Measurements from ENCODE around the gene MAD1L1. TPM values are rescaled to one million over a fixed set of nuclear protein-coding genes. Genes with fewer than 3 reads are reported as not detected.

MAD1L1 gene
- total RNA-seq, 2 experiments from 2014 or later: 58.3 to 65.3 TPM

DNA sequence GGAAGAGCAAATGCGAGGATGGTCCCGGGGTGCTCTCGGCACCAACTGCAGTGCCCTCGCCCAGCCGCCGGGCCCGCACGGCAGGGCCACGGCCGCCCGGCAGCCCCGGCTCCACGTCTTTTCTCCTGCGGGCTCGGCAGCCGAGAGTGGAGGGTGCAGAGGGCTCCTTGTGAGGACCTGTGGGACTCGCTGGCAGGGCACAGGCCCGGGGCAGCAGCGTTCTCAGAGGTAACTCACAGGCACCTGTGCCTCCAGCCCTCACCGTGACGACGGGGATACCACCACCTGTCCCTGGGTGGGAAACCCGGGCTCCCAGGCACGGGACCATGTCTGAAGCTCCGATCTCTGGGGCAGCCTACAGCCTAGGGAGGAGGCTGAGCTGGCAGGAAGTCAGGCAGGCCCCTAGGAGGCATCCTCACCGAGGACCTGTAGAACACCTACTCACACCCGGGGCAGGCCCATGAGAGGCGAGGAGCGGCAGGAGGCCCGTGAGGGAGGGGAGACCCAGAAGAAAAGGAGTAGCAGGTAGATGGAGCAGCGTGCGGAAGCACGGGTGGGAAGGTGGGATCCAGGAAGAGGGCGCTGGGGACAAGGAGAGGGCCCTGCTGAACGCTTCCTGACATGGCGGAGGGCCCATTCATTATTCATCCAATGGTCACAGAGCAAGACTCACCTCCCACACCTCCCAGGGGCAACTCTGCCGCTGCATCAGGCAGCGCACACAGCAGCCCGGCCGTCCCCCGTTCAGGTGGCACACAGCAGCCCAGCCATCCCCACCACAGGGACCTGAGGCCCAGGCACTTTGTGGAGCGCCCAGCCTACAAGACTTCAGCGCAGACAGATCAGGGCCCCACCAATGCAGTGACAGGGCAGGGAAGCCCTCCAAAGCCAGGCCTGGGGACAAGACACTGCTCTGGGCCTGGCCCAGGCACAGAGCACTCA lies 244.9 kb downstream of the MAD1L1 start:
- intact Hi-C loops (cut with micrococcal nuclease; ENCODE audit: unreplicated experiment): no loop called here
- Histone ChIP-seq H3K36me3 (ENCODE audit: insufficient read depth, low read length) (no peaks in the 10 kb centered on the region), H3K27ac (ENCODE audit: low read depth, low read length, poor library complexity, severe bottlenecking) (no peak overlapping the region), H4K20me1 (ENCODE audit: insufficient read depth, low read length) (no peaks in the 10 kb centered on the region), H3K4me2 (ENCODE audit: low read length) (no peak overlapping the region), H3K9me2 (ENCODE audit: insufficient read depth, low read length) (no peaks in the 10 kb centered on the region), H2AFZ (ENCODE audit: low read length) (no peak overlapping the region), H3K4me3 (ENCODE audit: low read depth, low read length, poor library complexity, severe bottlenecking) (no peak overlapping the region), H3K9me3 (ENCODE audit: low read length) (no peaks in the 10 kb centered on the region), H3K79me2 (ENCODE audit: insufficient read depth, low read depth, low read length) (no peaks in the 10 kb centered on the region), H3K4me1 (ENCODE audit: insufficient read depth, low read length, poor library complexity, severe bottlenecking) (no peaks in the 10 kb centered on the region)
- ChIA-PET POLR2A (no interaction called here), CTCF (ENCODE audit: unreplicated experiment) (no interaction called here)
- no TSS peak for BruUV-seq (replicated peaks)
- no peak for DNase-seq (ENCODE audit: low spot score)
- no peak for TF ChIP-seq EZH2phosphoT487 (IDR thresholded peaks at IDR 0.05; ENCODE audit: borderline replicate concordance, low read depth, low read length)
- TF ChIP-seq, protein P1, sequence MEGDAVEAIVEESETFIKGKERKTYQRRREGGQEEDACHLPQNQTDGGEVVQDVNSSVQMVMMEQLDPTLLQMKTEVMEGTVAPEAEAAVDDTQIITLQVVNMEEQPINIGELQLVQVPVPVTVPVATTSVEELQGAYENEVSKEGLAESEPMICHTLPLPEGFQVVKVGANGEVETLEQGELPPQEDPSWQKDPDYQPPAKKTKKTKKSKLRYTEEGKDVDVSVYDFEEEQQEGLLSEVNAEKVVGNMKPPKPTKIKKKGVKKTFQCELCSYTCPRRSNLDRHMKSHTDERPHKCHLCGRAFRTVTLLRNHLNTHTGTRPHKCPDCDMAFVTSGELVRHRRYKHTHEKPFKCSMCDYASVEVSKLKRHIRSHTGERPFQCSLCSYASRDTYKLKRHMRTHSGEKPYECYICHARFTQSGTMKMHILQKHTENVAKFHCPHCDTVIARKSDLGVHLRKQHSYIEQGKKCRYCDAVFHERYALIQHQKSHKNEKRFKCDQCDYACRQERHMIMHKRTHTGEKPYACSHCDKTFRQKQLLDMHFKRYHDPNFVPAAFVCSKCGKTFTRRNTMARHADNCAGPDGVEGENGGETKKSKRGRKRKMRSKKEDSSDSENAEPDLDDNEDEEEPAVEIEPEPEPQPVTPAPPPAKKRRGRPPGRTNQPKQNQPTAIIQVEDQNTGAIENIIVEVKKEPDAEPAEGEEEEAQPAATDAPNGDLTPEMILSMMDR (conservative IDR thresholded peaks at IDR 0.05; ENCODE audit: low read length): no peak

DNA sequence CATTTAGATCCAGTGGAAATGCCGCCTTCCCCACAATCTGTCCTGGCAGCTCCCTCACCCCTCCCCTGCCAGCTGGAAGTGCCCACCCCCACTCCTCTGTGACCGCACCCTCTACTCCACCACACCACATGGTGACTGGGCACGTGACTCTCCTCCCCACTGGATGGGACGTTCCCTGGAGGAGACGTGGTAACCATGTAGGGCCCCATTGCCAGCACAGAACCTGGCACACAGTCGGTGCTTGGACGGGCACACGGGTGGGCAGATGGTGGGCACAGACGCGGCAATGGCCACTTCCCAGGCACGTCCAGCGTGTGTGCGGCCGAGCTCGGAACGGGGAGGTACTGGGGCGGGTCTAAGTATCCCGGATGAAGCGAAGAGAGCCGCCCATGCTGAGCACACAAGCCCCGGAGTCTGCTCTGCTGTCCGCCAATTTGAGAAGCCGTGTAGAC lies 245.6 kb downstream of the MAD1L1 start:
- no peak overlapping the region for H3K4me2 ChIP-seq (ENCODE audit: low read length)
- TF ChIP-seq EZH2phosphoT487 (IDR thresholded peaks at IDR 0.05; ENCODE audit: borderline replicate concordance, low read depth, low read length): no peak
- TF ChIP-seq, protein P1 (conservative IDR thresholded peaks at IDR 0.05; ENCODE audit: low read length): no peak
- H3K79me2 ChIP-seq (ENCODE audit: insufficient read depth, low read depth, low read length): no peaks in the 10 kb centered on the region
- no peaks in the 10 kb centered on the region for H3K36me3 ChIP-seq (ENCODE audit: insufficient read depth, low read length)
- H3K9me2 ChIP-seq (ENCODE audit: insufficient read depth, low read length): no peaks in the 10 kb centered on the region
- H3K27ac ChIP-seq (ENCODE audit: low read depth, low read length, poor library complexity, severe bottlenecking): no peak overlapping the region
- H3K4me1 ChIP-seq (ENCODE audit: insufficient read depth, low read length, poor library complexity, severe bottlenecking): no peaks in the 10 kb centered on the region
- no peaks in the 10 kb centered on the region for H4K20me1 ChIP-seq (ENCODE audit: insufficient read depth, low read length)
- H2AFZ ChIP-seq (ENCODE audit: low read length): no peak overlapping the region
- no TSS peak for BruUV-seq (replicated peaks)
- no peak for DNase-seq (ENCODE audit: low spot score)
- H3K4me3 ChIP-seq (ENCODE audit: low read depth, low read length, poor library complexity, severe bottlenecking): no peak overlapping the region
- ChIA-PET POLR2A (interaction anchor here (0.6 to 0.8 kb wide), 2 partner anchors 9 to 51 kb away, joined by 3 to 5 read pairs; no protein-coding TSS in a partner anchor), CTCF (ENCODE audit: unreplicated experiment) (no interaction called here)
- intact Hi-C loops (cut with micrococcal nuclease; ENCODE audit: unreplicated experiment): no loop called here
- H3K9me3 ChIP-seq (ENCODE audit: low read length): no peaks in the 10 kb centered on the region

Measured in OCI-LY7 (cell line).